ENCODE data around the gene ZNF322.
A peak's percentile ranks its signal among the peaks of the same experiment; 100 is the strongest.

Gene ZNF322

GRCh38 chr6:26597821-26598220 lies 61.7 kb downstream of the ZNF322 start:
- H3K27ac ChIP-seq, result peak overlapping the region; percentile 90
- TF ChIP-seq CTCF (conservative IDR thresholded peaks at IDR 0.05), result no peak
- no peak for TF ChIP-seq ZFX (IDR thresholded peaks at IDR 0.05)

- peak overlapping the region; percentile 90 for H3K27ac ChIP-seq
- no peak for TF ChIP-seq ZFX (IDR thresholded peaks at IDR 0.05)
- TF ChIP-seq CTCF (conservative IDR thresholded peaks at IDR 0.05), result no peak
Measured at GRCh38 chr6:26597389-26597766, 62.2 kb downstream of the ZNF322 start.

- no peak for TF ChIP-seq CTCF (conservative IDR thresholded peaks at IDR 0.05)
- peak; percentile 97 for TF ChIP-seq ZFX (IDR thresholded peaks at IDR 0.05)
- peak within 1 kb of the TSS; percentile 90 for H3K27ac ChIP-seq
Measured at GRCh38 chr6:26596579-26597388, 62.8 kb downstream of the ZNF322 start, which contains the start of gene ABT1. Gene ABT1, plus strand, starts transcription at chr6:26596953. Its CDS starts 30 bp downstream, at chr6:26596983.

- H3K27ac ChIP-seq, result peak overlapping the region; percentile 50
- TF ChIP-seq CTCF (conservative IDR thresholded peaks at IDR 0.05) (peak; percentile 98), ZFX (IDR thresholded peaks at IDR 0.05) (no peak)
Measured at GRCh38 chr6:26595669-26596269, 63.8 kb downstream of the ZNF322 start.

- no peak for TF ChIP-seq ZFX (IDR thresholded peaks at IDR 0.05)
- no peak for TF ChIP-seq CTCF (conservative IDR thresholded peaks at IDR 0.05)
- peak overlapping the region; percentile 50 for H3K27ac ChIP-seq
Measured at GRCh38 chr6:26594730-26595632, 64.6 kb downstream of the ZNF322 start.

- H3K27ac ChIP-seq, result no peak overlapping the region
- no peak for TF ChIP-seq CTCF (conservative IDR thresholded peaks at IDR 0.05)
- no peak for TF ChIP-seq ZFX (IDR thresholded peaks at IDR 0.05)
Measured at GRCh38 chr6:26594131-26594498, 65.4 kb downstream of the ZNF322 start.
